Measurements from ENCODE around the gene DENND6B. TPM values are rescaled to one million over a fixed set of nuclear protein-coding genes. Genes with fewer than 3 reads are reported as not detected.

Gene DENND6B
- total RNA-seq, 1 experiment from 2014 or later, result 11.0 TPM

GRCh38 chr22:50298266-50298637 lies 28.6 kb downstream of the DENND6B start:
- H3K4me3 ChIP-seq (replicated peaks in 1 of 2; ENCODE audit: low read depth in 1 of 2, low read length in 2 of 2), result no peak overlapping the region
- H4K20me1 ChIP-seq (ENCODE audit: insufficient read depth), result no peaks in the 10 kb centered on the region
- peaks cover 68 to 99% of the 10 kb centered on the region in 2 experiments for H3K4me1 ChIP-seq (ENCODE audit: control insufficient read depth in 1 of 2, insufficient read depth in 2 of 2, low read length in 2 of 2)
- BruUV-seq (replicated peaks), result TSS peak; percentile 46
- H3K9me3 ChIP-seq (ENCODE audit: control insufficient read depth in 1 of 2, insufficient read depth in 1 of 2, low read depth in 1 of 2, low read length in 2 of 2), result no peaks in the 10 kb centered on the region
- ChIA-PET RAD21 (ENCODE audit: low non-redundant PET in 1 of 2, low total read pairs in 2 of 2, uncharacterized antibody in 2 of 2, unreplicated experiment in 2 of 2) (interaction anchor here in 1 of 2 experiments (0.6 kb wide), 1 partner anchor 37 kb away, joined by 3 read pairs; no protein-coding TSS in a partner anchor), POLR2A (no interaction called here), CTCF (no interaction called here)
- no peaks in the 10 kb centered on the region for H3K27me3 ChIP-seq (ENCODE audit: insufficient read depth, low read length)
- H3K27ac ChIP-seq (ENCODE audit: low read depth, low read length), result peak overlapping the region; percentile 95; the same call in 1 of the 2 replicates
- peak overlapping the region; percentile 98 for H3K4me2 ChIP-seq (ENCODE audit: low read length)
- H3K9ac ChIP-seq (ENCODE audit: low read length), result peak overlapping the region; percentile 80
- TF ChIP-seq ELF1 (IDR thresholded peaks at IDR 0.05; ENCODE audit: borderline replicate concordance, low read depth) (no peak), EZH2phosphoT487 (IDR thresholded peaks at IDR 0.05; ENCODE audit: borderline replicate concordance) (no peak), SRF (IDR thresholded peaks at IDR 0.05; ENCODE audit: low read depth) (no peak), CTCF (IDR thresholded peaks at IDR 0.05 in 2 of 3, conservative IDR thresholded peaks at IDR 0.05 in 1 of 3; ENCODE audit: borderline replicate concordance in 1 of 3, insufficient read depth in 1 of 3, low read depth in 2 of 3, low read length in 2 of 3) (no peak)
- peaks cover 2 to 7% of the 10 kb centered on the region in 2 experiments; a peak in 1 of 4 replicates for H3K36me3 ChIP-seq (ENCODE audit: control insufficient read depth in 1 of 2, insufficient read depth in 2 of 2, low read length in 2 of 2)
- peaks cover 99% of the 10 kb centered on the region for H3K79me2 ChIP-seq (ENCODE audit: insufficient read depth, low read length)
- intact Hi-C loops (cut with micrococcal nuclease), result no loop called here
- DNase-seq (ENCODE audit: low read depth, low spot score) (no peak), ATAC-seq (no peak)
- H3K9me2 ChIP-seq (ENCODE audit: insufficient read depth), result no peaks in the 10 kb centered on the region
- no peak overlapping the region for H2AFZ ChIP-seq (ENCODE audit: low read depth, low read length, poor library complexity, severe bottlenecking)

GRCh38 chr22:50297510-50298265 lies 29.1 kb downstream of the DENND6B start:
- no peaks in the 10 kb centered on the region for H3K9me3 ChIP-seq (ENCODE audit: control insufficient read depth in 1 of 2, insufficient read depth in 1 of 2, low read depth in 1 of 2, low read length in 2 of 2)
- RAD21 ChIA-PET (ENCODE audit: low non-redundant PET in 1 of 2, low total read pairs in 2 of 2, uncharacterized antibody in 2 of 2, unreplicated experiment in 2 of 2), result interaction anchor here in 1 of 2 experiments (0.6 kb wide), 1 partner anchor 37 kb away, joined by 3 read pairs; no protein-coding TSS in a partner anchor
- DNase-seq (ENCODE audit: low read depth, low spot score) (no peak), ATAC-seq (no peak)
- no peaks in the 10 kb centered on the region for H4K20me1 ChIP-seq (ENCODE audit: insufficient read depth)
- no peak overlapping the region for H2AFZ ChIP-seq (ENCODE audit: low read depth, low read length, poor library complexity, severe bottlenecking)
- intact Hi-C loops (cut with micrococcal nuclease), result no loop called here
- CTCF ChIA-PET, result no interaction called here
- H3K36me3 ChIP-seq (ENCODE audit: control insufficient read depth in 1 of 2, insufficient read depth in 2 of 2, low read length in 2 of 2), result peaks cover 0 to 7% of the 10 kb centered on the region in 2 experiments; a peak in 1 of 4 replicates
- POLR2A ChIA-PET, result no interaction called here
- peaks cover 68 to 99% of the 10 kb centered on the region in 2 experiments for H3K4me1 ChIP-seq (ENCODE audit: control insufficient read depth in 1 of 2, insufficient read depth in 2 of 2, low read length in 2 of 2)
- no peaks in the 10 kb centered on the region for H3K9me2 ChIP-seq (ENCODE audit: insufficient read depth)
- BruUV-seq (replicated peaks), result no TSS peak
- H3K9ac ChIP-seq (ENCODE audit: low read length), result peak overlapping the region; percentile 80
- peak overlapping the region; percentile 98 for H3K4me2 ChIP-seq (ENCODE audit: low read length)
- H3K27me3 ChIP-seq (ENCODE audit: insufficient read depth, low read length), result no peaks in the 10 kb centered on the region
- H3K4me3 ChIP-seq (replicated peaks in 1 of 2; ENCODE audit: low read depth in 1 of 2, low read length in 2 of 2), result no peak overlapping the region
- H3K27ac ChIP-seq (ENCODE audit: low read depth, low read length), result peak overlapping the region; percentile 95
- peaks cover 99% of the 10 kb centered on the region for H3K79me2 ChIP-seq (ENCODE audit: insufficient read depth, low read length)
- no peak for TF ChIP-seq SIN3A (IDR thresholded peaks at IDR 0.05; ENCODE audit: low read depth)
- no peak for TF ChIP-seq CEBPB (IDR thresholded peaks at IDR 0.05; ENCODE audit: low read depth)
- no peak for TF ChIP-seq CBX3 (IDR thresholded peaks at IDR 0.05; ENCODE audit: low read depth)
- no peak for TF ChIP-seq SP1 (IDR thresholded peaks at IDR 0.05; ENCODE audit: low read depth)
- TF ChIP-seq YY1 (IDR thresholded peaks at IDR 0.05; ENCODE audit: extremely low read depth, insufficient replicate concordance, low read depth, low read length), result no peak
- no peak for TF ChIP-seq ELF1 (IDR thresholded peaks at IDR 0.05; ENCODE audit: borderline replicate concordance, low read depth)
- TF ChIP-seq POLR2AphosphoS5 (IDR thresholded peaks at IDR 0.05; ENCODE audit: low read depth, low read length), result no peak
- no peak for TF ChIP-seq ZNF274 (IDR thresholded peaks at IDR 0.05; ENCODE audit: low read depth, low read length)
- no peak for TF ChIP-seq TCF7L2 (IDR thresholded peaks at IDR 0.05; ENCODE audit: borderline replicate concordance, extremely low read depth, insufficient read depth, insufficient read length)
- no peak for TF ChIP-seq EZH2 (IDR thresholded peaks at IDR 0.05)
- TF ChIP-seq JUND (IDR thresholded peaks at IDR 0.05), result no peak
- no peak for TF ChIP-seq ATF3 (IDR thresholded peaks at IDR 0.05)
